ES-I3 (cell line): ENCODE results near the gene EAF2.
"Not testable (repeated sequence)": the region's sequence is repeated elsewhere in the genome, so short reads cannot be mapped to it uniquely, and the experiment has no call there.

Experiments used
- H3K36me3 ChIP-seq: 2 replicates; pipeline ENCODE4 v1.6.1; 2013; ENCODE audit warnings: mild to moderate bottlenecking, low read length, control low read depth, moderate library complexity; ENCODE audit not compliant: insufficient read depth
- H3K4me1 ChIP-seq: 2 replicates; pipeline ENCODE4 v1.6.1; 2013; ENCODE audit warnings: mild to moderate bottlenecking, control low read depth, low read length; ENCODE audit not compliant: insufficient read depth
- H3K9ac ChIP-seq: 2 replicates; pipeline ENCODE4 v1.6.1; 2013; ENCODE audit warnings: low read depth, mild to moderate bottlenecking, low read length, moderate library complexity
- H3K9me3 ChIP-seq: 2 replicates; pipeline ENCODE4 v1.6.1; 2013; ENCODE audit warnings: mild to moderate bottlenecking, low read length, moderate library complexity; ENCODE audit not compliant: control insufficient read depth, insufficient read depth

Gene EAF2

DNA sequence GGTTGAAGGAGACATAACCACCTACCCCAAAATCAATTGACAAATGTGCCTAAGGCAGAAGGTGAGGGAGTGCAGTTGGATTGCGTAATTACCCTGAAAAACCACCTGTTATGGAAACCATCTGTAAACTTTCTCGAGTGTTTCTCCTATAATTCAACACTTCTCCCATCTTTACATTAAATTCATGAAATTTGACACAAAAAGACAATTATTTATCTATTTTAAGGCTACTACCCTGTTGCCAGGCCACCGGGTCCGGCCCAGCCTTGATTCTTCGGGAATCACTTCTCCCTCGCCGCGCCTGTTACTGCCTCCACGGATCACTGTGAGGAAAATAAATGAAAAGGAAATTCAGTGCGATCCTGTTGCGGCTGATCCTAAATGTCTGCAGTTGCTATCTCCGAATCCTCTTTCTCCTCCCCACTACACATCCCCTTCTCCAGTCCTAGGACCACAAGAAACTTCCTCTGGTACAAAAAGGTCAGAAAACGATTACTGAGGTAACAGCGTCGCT lies 795 bp upstream of the EAF2 start:
- Histone ChIP-seq H3K36me3 (no peaks in the 10 kb centered on the region), H3K9me3 (no peaks in the 10 kb centered on the region), H3K9ac (peak overlapping the region; percentile 83), H3K4me1 (peaks cover 5% of the 10 kb centered on the region; the same call in 1 of the 2 replicates)

DNA sequence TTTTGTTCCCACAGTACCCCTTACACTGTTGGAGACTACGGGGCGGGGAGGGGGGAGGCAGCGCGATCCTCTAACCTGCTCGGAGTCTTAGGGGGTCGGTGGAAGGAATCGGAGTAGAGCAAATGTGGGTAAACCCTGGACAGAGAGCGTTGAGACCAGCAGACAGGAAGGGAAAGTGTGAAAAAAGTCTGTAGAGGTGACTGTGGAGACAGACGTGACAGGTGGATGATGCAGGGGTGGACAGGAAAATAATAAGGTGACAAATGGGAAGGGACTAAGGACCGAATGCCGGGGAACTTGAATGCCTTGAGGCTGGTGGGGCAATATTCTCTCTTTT lies 424 bp downstream of the EAF2 start:
- Histone ChIP-seq H3K36me3 (no peaks in the 10 kb centered on the region), H3K9ac (peak overlapping the region; percentile 83), H3K4me1 (peaks cover 5% of the 10 kb centered on the region; the same call in 1 of the 2 replicates), H3K9me3 (no peaks in the 10 kb centered on the region)

DNA sequence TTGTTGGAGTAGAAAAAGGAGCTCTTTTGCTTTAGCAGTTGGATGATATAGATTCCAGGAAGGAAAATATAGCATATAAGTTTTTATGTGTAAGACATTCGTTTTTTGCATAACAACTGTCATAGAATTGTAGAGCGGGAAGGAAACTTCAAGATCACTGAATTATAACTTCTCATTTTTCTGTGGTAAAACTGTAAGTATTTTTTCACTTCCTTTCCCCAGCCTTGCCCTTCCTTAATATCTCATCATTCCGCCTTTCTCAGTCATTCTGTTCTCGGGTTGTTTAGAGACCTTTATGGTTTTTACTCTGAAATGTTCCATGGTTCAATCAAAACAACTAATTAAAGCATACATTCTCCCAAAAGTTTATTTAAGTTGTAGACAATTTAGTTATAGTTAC lies 1.1 kb downstream of the EAF2 start:
- Histone ChIP-seq H3K36me3 (no peaks in the 10 kb centered on the region), H3K9me3 (no peaks in the 10 kb centered on the region), H3K4me1 (peaks cover 5% of the 10 kb centered on the region; the same call in 1 of the 2 replicates), H3K9ac (no peak overlapping the region)

DNA sequence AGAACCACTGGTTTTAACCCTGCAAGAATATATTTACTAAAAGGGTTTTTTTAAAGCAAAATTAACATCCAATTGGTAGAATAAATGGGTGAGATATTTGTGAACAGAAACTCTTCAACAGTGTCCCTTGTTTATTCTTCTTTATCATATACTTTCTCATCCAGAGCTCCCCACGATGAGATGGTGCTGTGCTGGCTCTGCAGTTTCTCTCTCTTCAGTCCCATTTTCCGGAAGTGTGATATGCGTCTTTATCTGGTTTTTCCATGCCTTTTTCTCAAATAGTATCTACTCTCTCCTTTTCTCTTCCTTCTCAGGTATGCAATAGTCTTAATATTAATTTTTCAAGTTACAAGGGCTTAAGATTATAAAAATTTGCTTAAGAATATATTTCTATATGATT lies 1.5 kb downstream of the EAF2 start:
- no peaks in the 10 kb centered on the region for H3K9me3 ChIP-seq
- H3K9ac ChIP-seq = no peak overlapping the region
- H3K36me3 ChIP-seq = no peaks in the 10 kb centered on the region
- H3K4me1 ChIP-seq = peaks cover 5% of the 10 kb centered on the region; the same call in 1 of the 2 replicates

DNA sequence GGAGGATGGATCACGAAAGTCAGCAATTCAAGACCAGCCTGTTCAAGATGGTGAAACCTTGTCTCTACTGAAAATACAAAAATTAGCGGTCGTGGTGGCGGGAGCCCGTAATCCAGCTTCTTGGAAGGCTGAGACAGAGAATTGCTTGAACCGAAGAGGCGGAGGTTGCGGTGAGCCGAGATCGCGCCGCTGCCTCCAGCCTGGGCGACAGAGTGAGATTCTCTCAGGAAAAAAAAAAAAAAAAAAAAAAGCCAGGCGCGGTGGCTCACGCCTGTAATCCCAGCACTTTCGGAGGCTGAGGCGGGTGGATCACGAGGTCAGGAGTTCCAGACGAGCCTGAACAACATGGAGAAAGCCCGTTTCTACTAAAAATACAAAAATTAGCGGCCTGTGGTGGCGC lies 5.0 kb downstream of the EAF2 start:
- Histone ChIP-seq H3K4me1 (no peaks in the 10 kb centered on the region), H3K9me3 (no peaks in the 10 kb centered on the region), H3K9ac (no peak overlapping the region), H3K36me3 (no peaks in the 10 kb centered on the region)

DNA sequence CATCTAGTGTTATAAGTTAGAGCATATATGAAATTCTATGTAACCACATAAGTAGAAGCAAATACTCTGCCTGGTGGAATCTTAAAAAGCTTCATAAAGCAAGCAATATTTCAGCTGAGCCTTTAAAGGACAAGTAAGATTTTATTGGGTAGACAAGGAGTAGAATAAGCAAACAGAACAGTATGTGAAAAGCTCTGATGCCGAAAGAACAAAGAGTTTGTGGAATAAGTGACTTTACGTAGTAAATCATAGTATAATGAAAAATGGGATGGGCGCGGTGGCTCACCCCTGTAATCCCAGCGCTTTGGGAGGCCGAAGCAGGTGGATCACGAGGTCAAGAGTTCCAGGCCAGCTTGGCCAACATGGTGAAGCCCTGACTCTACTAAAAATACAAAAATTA lies 9.9 kb downstream of the EAF2 start:
- no peaks in the 10 kb centered on the region for H3K36me3 ChIP-seq
- no peaks in the 10 kb centered on the region for H3K4me1 ChIP-seq

DNA sequence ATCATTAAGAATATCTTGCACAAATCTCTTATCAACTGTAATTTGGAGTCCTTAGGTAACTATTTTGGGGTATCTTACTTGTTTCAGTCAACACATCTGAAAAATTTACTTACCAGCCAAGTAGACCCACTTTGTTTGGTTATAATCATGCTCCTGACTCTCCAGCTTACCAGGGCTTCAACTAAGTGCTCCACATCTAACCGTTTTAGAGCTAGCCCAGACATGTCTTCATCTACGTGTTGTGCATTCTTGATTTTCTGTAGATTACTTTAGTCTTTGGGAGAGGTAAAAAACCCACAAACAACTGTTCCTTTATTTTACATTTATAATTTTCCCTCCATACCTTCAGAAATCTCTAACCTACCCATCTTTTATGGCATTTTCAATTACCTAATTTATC lies 17.2 kb downstream of the EAF2 start:
- H3K4me1 ChIP-seq = no peaks in the 10 kb centered on the region
- no peaks in the 10 kb centered on the region for H3K36me3 ChIP-seq
- H3K9ac ChIP-seq = no peak overlapping the region
- H3K9me3 ChIP-seq = no peaks in the 10 kb centered on the region

More for the DNA sequence above, 9.9 kb downstream of the EAF2 start:
- Histone ChIP-seq H3K9ac (no peak overlapping the region), H3K9me3 (no peaks in the 10 kb centered on the region)

GRCh38 chr3:121855555-121855954 lies 20.5 kb downstream of the EAF2 start:
- Histone ChIP-seq H3K9me3 (no peaks in the 10 kb centered on the region), H3K36me3 (no peaks in the 10 kb centered on the region), H3K9ac (no peak overlapping the region), H3K4me1 (no peaks in the 10 kb centered on the region)

- not testable (repeated sequence) for H3K36me3 ChIP-seq, H3K4me1 ChIP-seq, H3K9me3 ChIP-seq, H3K9ac ChIP-seq
These were observed 22.8 kb downstream of the EAF2 start for GRCh38 chr3:121857778-121858177.

GRCh38 chr3:121863247-121863646 lies 28.2 kb downstream of the EAF2 start:
- not testable (repeated sequence) for H3K36me3 ChIP-seq, H3K9me3 ChIP-seq, H3K9ac ChIP-seq, H3K4me1 ChIP-seq

DNA sequence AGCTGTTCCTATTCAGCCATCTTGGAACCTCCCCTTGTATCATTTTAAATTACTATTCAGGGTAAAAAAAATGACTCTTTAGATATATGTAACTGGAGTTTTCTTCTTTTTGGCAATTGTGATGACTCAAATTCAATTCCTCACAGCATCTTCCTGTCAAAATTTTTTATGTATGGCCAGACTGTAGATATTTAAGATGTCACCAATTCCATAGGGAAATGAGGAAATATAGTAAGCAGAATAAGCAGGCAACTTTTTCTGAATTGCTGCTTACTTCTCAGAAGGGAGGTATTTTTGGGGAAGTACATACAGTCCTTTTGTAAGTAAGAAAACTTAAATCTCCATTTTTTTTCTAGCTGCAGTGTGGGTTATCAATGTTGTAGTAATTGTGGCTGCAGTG lies 28.8 kb downstream of the EAF2 start:
- H3K9ac ChIP-seq = no peak overlapping the region
- H3K4me1 ChIP-seq = no peaks in the 10 kb centered on the region
- H3K9me3 ChIP-seq = peaks cover 4% of the 10 kb centered on the region; the same call in 1 of the 2 replicates
- H3K36me3 ChIP-seq = no peaks in the 10 kb centered on the region

DNA sequence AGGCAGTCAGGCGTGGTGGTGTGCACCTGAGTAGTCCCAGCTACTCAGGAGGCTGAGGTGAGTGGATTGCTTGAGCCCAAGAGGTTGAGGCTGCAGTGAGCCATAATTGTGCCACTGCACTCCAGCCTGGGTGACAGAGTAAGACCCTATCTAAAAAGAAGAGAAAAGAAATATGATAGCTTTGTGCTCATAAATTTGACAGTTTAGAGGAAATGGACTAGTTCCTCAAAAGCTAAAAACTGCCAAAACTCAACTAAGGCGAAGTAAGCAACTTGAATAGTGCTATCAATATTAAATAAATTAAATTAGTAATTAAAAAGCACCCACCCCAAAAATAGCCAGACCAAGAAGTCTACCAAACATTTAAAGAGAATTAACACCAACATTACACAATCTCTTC lies 34.7 kb downstream of the EAF2 start:
- no peaks in the 10 kb centered on the region for H3K9me3 ChIP-seq
- H3K36me3 ChIP-seq = no peaks in the 10 kb centered on the region
- no peak overlapping the region for H3K9ac ChIP-seq
- no peaks in the 10 kb centered on the region for H3K4me1 ChIP-seq

GRCh38 chr3:121870717-121871116 lies 35.7 kb downstream of the EAF2 start:
- no peaks in the 10 kb centered on the region for H3K9me3 ChIP-seq

GRCh38 chr3:121871430-121871829 lies 36.4 kb downstream of the EAF2 start:
- no peaks in the 10 kb centered on the region for H3K36me3 ChIP-seq
- H3K4me1 ChIP-seq = no peaks in the 10 kb centered on the region

More at GRCh38 chr3:121870717-121871116, 35.7 kb downstream of the EAF2 start:
- Histone ChIP-seq H3K36me3 (no peaks in the 10 kb centered on the region), H3K4me1 (no peaks in the 10 kb centered on the region), H3K9ac (no peak overlapping the region)

GRCh38 chr3:121878411-121878810 lies 43.4 kb downstream of the EAF2 start:
- H3K4me1 ChIP-seq = no peaks in the 10 kb centered on the region
- H3K36me3 ChIP-seq = no peaks in the 10 kb centered on the region
- no peaks in the 10 kb centered on the region for H3K9me3 ChIP-seq
- no peak overlapping the region for H3K9ac ChIP-seq

More at GRCh38 chr3:121871430-121871829, 36.4 kb downstream of the EAF2 start:
- Histone ChIP-seq H3K9me3 (no peaks in the 10 kb centered on the region), H3K9ac (no peak overlapping the region)

GRCh38 chr3:121883507-121883906 lies 48.5 kb downstream of the EAF2 start:
- Histone ChIP-seq H3K9ac (no peak overlapping the region), H3K36me3 (no peaks in the 10 kb centered on the region), H3K4me1 (no peaks in the 10 kb centered on the region), H3K9me3 (no peaks in the 10 kb centered on the region)
